ENCODE results near the gene PDE2A.

- TF ChIP-seq, protein P1, sequence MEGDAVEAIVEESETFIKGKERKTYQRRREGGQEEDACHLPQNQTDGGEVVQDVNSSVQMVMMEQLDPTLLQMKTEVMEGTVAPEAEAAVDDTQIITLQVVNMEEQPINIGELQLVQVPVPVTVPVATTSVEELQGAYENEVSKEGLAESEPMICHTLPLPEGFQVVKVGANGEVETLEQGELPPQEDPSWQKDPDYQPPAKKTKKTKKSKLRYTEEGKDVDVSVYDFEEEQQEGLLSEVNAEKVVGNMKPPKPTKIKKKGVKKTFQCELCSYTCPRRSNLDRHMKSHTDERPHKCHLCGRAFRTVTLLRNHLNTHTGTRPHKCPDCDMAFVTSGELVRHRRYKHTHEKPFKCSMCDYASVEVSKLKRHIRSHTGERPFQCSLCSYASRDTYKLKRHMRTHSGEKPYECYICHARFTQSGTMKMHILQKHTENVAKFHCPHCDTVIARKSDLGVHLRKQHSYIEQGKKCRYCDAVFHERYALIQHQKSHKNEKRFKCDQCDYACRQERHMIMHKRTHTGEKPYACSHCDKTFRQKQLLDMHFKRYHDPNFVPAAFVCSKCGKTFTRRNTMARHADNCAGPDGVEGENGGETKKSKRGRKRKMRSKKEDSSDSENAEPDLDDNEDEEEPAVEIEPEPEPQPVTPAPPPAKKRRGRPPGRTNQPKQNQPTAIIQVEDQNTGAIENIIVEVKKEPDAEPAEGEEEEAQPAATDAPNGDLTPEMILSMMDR (IDR thresholded peaks at IDR 0.05) = no peak
- no peak for TF ChIP-seq POLR2A (IDR thresholded peaks at IDR 0.05)
These were observed 60.2 kb downstream of the PDE2A start for GRCh38 chr11:72613977-72614376.

All from lower leg skin (tissue), 3 donors.